Chondrocyte (in vitro differentiated cells): Measurements from ENCODE around the gene KRT6A. TPM values are rescaled to one million over a fixed set of nuclear protein-coding genes. Genes with fewer than 3 reads are reported as not detected.
A peak's percentile ranks its signal among the peaks of the same experiment; 100 is the strongest.

ENCODE experiments used
- DNase-seq: peaks from one replicate; pipeline ENCODE4 v3.0.0; 2021; ENCODE audit warnings: mixed read lengths, low spot score
- H3K27ac Mint-ChIP-seq: one replicate; pipeline ENCODE4 v1.8.0; 2021; ENCODE audit warnings: mild to moderate bottlenecking, moderate library complexity, mixed read lengths; ENCODE audit not compliant: unreplicated experiment
- H3K27me3 Mint-ChIP-seq: 2 replicates; pipeline ENCODE4 v1.8.0; 2021; ENCODE audit warnings: low read depth, mixed read lengths
- H3K36me3 Mint-ChIP-seq: 2 replicates; pipeline ENCODE4 v1.8.0; 2021; ENCODE audit warnings: low read depth, mixed read lengths
- H3K4me1 Mint-ChIP-seq: 2 replicates; pipeline ENCODE4 v1.8.0; 2021; ENCODE audit warnings: low read depth, mild to moderate bottlenecking, mixed read lengths
- H3K4me3 Mint-ChIP-seq: one replicate; pipeline ENCODE4 v1.8.0; 2021; ENCODE audit warnings: mild to moderate bottlenecking, moderate library complexity, mixed read lengths; ENCODE audit not compliant: unreplicated experiment
- H3K9me3 Mint-ChIP-seq: 2 replicates; pipeline ENCODE4 v1.8.0; 2021; ENCODE audit warnings: low read depth, mixed read lengths
- total RNA-seq: library from RNA; stranded (reverse); gene quantifications from 3 replicates; pipeline ENCODE4 v1.2.1, GENCODE V29; 2021
- TF ChIP-seq, protein P1 (sequence below): fragments of 200-600 bp; sonication (generic); IDR thresholded peaks from 2 replicates; pipeline ENCODE4 v1.5.0; 2021; ENCODE audit warnings: antibody characterized with exemption, mild to moderate bottlenecking, moderate library complexity

Gene KRT6A
- total RNA-seq, 1 donor from 2014 or later, result not detected

DNA sequence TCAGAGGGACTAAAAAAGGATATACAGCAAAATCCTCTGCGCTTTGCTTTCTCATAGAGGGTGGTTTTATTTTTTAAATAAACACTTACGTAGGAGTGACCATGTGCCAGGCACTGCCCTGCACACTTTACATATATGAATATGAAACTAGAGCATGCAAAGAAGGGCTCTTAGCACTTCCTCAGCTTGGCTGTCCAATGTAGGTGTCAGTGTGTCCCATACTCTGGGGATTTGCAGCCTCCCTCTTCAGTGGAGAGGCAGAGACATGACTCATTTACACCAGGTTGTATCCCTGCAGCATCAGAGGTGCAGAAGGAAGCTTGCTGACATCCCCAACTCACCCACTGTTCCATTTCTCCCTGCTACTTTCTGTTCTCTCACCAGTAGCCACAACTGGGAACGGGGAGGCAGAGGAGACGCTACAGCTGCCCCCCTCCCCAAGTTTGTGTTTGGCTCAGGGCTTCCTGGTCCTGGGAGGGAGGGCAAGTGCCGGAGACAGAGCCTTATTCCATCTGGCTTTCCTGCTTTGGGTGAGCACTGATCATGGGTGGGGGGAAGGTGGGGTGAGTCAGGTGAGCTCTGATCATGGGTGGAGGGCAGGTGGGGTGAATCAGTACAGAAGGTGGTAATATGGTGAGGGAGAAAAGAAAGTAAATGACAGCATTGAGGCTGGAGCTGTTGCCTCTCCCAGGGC is 32.0 kb upstream of the KRT6A start:
- Mint-ChIP-seq H3K4me3 (no peak overlapping the region), H3K9me3 (no peaks in the 10 kb centered on the region), H3K36me3 (no peaks in the 10 kb centered on the region), H3K27me3 (peaks cover 31% of the 10 kb centered on the region), H3K27ac (no peak overlapping the region), H3K4me1 (peaks cover 11% of the 10 kb centered on the region)
- TF ChIP-seq, protein P1, sequence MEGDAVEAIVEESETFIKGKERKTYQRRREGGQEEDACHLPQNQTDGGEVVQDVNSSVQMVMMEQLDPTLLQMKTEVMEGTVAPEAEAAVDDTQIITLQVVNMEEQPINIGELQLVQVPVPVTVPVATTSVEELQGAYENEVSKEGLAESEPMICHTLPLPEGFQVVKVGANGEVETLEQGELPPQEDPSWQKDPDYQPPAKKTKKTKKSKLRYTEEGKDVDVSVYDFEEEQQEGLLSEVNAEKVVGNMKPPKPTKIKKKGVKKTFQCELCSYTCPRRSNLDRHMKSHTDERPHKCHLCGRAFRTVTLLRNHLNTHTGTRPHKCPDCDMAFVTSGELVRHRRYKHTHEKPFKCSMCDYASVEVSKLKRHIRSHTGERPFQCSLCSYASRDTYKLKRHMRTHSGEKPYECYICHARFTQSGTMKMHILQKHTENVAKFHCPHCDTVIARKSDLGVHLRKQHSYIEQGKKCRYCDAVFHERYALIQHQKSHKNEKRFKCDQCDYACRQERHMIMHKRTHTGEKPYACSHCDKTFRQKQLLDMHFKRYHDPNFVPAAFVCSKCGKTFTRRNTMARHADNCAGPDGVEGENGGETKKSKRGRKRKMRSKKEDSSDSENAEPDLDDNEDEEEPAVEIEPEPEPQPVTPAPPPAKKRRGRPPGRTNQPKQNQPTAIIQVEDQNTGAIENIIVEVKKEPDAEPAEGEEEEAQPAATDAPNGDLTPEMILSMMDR, result no peak
- DNase-seq, result no peak

GRCh38 chr12:52524241-52524897 is 31.3 kb upstream of the KRT6A start:
- Mint-ChIP-seq H3K27me3 (peaks cover 31% of the 10 kb centered on the region), H3K4me1 (peaks cover 11% of the 10 kb centered on the region), H3K9me3 (no peaks in the 10 kb centered on the region), H3K4me3 (no peak overlapping the region), H3K36me3 (no peaks in the 10 kb centered on the region), H3K27ac (no peak overlapping the region)
- peak; percentile 46 for DNase-seq
- TF ChIP-seq, protein P1, result no peak

DNA sequence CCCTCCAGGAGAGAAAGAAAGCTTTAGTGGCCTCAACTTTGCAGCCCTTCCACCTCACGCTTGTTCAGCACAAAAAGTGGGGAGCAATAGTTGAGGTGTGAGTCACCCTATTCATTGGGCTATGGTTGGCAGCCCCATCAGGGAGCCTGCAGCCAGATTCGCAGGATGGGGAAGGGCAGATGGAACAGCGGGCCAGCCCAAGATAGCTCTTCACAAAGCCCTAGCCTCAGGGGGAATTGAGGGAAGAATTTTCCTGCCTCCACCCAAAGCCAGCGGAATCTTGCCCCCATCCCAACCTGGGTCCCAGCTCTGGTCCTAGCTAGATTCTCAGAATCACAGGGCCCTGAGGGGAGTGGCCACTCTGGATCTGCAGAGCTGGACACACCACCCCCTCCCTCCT is 30.8 kb upstream of the KRT6A start:
- Mint-ChIP-seq H3K27me3 (peaks cover 34% of the 10 kb centered on the region), H3K9me3 (no peaks in the 10 kb centered on the region), H3K27ac (no peak overlapping the region), H3K36me3 (no peaks in the 10 kb centered on the region), H3K4me3 (no peak overlapping the region), H3K4me1 (peaks cover 11% of the 10 kb centered on the region)
- peak; percentile 36 for DNase-seq
- TF ChIP-seq, protein P1, result no peak

DNA sequence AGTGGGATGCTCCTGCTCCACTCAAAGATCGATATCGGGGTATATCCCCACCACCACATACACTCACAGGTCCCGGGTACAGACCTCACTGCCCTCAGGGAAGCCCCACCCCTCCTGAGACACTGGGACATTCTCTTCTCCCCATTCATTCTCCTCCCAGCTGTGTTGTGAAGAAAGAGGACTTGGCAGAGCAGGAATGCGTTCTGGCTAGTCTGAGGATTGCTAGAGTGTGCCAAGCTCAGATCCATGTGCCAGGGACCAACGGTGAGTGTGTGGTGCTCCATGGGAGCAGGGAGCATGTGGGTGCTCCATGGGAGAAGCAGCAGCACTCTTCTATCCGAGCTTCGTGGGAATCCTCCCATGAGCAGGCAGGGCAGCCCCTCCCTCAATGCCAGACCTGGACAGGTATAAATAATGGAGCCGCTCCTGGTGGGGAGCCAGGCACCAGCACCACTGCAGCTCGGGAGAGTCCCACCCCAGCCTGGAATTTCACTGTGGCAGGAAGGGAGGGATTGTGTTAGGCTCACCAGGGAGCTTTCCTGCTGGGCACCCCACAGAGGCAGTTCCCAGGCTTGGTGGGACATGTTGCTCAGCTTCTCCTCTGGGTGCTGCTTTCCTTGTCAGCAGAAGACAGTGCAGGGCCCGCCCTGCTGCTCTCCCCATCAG is 29.4 kb upstream of the KRT6A start:
- Mint-ChIP-seq H3K36me3 (no peaks in the 10 kb centered on the region), H3K4me3 (no peak overlapping the region), H3K27me3 (peaks cover 40% of the 10 kb centered on the region), H3K4me1 (peaks cover 11% of the 10 kb centered on the region), H3K9me3 (no peaks in the 10 kb centered on the region), H3K27ac (no peak overlapping the region)
- peak; percentile 50 for DNase-seq
- TF ChIP-seq, protein P1, result no peak

DNA sequence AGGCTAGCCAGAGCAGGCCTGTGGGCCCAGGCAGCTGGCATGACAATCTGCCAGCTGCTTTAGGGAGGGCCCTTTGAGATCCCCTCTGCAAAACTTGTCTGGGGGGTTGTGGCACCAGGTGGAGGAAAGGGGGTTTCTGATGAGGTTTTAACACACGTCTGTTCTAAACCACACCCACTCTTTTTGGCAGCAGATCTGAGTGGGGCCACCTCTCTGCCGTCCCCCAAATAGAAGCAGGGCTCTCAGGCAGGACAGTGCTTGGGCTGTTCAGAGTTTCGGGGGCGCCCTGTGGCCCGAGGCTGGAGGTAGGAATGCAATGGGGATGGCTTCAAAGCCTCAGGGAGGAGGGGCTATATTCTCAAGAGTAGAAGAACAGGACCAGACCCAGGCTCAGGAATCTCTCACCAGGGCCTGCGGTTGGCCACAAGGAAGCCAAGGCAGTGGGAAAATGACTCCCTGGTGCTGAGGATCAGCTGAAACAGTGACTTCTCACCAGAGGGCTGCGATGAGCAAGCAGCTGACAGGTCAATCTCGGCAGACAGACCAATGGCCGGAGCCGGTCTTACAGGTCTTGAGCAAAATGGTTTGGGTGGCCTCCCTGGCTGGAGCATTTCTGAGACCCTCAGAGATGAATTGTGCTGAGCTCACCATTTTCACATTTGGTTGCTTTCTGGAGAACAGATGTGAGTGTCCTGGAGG is 28.7 kb upstream of the KRT6A start:
- Mint-ChIP-seq H3K27me3 (peaks cover 43% of the 10 kb centered on the region), H3K9me3 (no peaks in the 10 kb centered on the region), H3K27ac (no peak overlapping the region), H3K4me1 (peaks cover 11% of the 10 kb centered on the region), H3K36me3 (no peaks in the 10 kb centered on the region), H3K4me3 (no peak overlapping the region)
- DNase-seq, result no peak
- TF ChIP-seq, protein P1, result no peak
